Coronary artery (tissue), 2 donors: Measurements from ENCODE around the gene UGT1A8.

Experiments used
- DNase-seq: peaks from one replicate; pipeline ENCODE4 v3.0.0-alpha.2; 2017; ENCODE audit warnings: low spot score
- H3K27ac ChIP-seq, 2 donors: fragments of 200-600 bp; sonication (generic); one replicate each; pipeline ENCODE4 v1.5.1; 2016 to 2019
- H3K4me3 ChIP-seq: fragments of 200-600 bp; sonication (generic); 2 replicates; pipeline ENCODE4 v1.5.1; 2016; ENCODE audit warnings: mild to moderate bottlenecking, moderate library complexity
- CTCF ChIP-seq: fragments of 200-600 bp; sonication (generic); IDR thresholded peaks from one replicate; pipeline ENCODE4 v1.5.1; 2019; ENCODE audit warnings: antibody characterized with exemption

The UGT1A8 gene

DNA sequence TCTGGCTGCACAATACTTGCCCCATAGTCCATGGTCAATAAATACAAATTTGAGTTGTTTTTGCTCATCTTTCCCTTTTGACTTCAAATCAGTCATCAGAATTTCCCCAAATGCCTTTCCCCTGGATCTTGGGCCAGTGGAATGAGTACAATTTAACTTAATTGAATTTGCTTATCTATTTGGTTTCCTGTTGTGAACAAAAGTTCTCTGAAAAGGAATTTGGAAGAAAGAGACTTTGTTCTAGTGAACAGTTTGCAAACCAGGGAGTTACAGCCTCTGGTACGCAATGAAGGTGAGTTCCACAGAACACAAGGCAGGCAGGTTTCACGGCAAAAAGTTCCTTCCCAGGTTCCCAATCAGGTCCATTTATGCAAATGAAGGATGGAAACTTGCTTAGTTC is 141.4 kb downstream of the UGT1A8 start:
- no peak for TF ChIP-seq CTCF
- no peak for DNase-seq
- no peak overlapping the region for H3K27ac ChIP-seq
- H3K4me3 ChIP-seq = no peak overlapping the region

- no peak for DNase-seq
- no peak for TF ChIP-seq CTCF
- Histone ChIP-seq H3K27ac (no peak within 1 kb of the TSS), H3K4me3 (no peak within 1 kb of the TSS)
These were observed 142.6 kb downstream of the UGT1A8 start, which contains the start of gene UGT1A1 for GRCh38 chr2:233760043-233760442. UGT1A1 (plus strand) TSS chr2:233760270; CDS start chr2:233760288, 18 bp downstream.

GRCh38 chr2:233761040-233761769 is 143.8 kb downstream of the UGT1A8 start:
- no peak for DNase-seq
- H3K27ac ChIP-seq = no peak overlapping the region
- TF ChIP-seq CTCF = no peak
- no peak overlapping the region for H3K4me3 ChIP-seq

DNA sequence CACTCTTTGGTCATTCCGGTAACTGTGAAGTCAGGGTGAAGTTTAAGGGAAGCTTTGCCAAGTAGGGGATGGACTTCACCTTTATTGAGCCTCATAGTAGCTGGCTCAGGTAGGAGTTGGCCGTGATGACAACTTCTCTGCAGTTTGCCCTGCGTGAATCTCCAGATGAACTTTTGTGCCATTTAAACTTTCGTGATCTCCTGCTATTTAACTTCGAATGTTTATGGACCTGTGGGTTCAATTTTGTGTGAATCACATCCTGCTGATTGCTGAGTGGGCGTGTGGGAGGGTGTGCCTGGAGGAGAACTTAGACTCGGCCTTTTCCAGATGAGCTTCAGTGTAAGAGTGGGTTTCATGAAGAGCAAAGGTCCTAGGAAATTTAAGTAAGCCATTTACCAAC is 146.8 kb downstream of the UGT1A8 start:
- no peak overlapping the region for H3K27ac ChIP-seq
- H3K4me3 ChIP-seq = no peak overlapping the region
- no peak for TF ChIP-seq CTCF
- DNase-seq = no peak

DNA sequence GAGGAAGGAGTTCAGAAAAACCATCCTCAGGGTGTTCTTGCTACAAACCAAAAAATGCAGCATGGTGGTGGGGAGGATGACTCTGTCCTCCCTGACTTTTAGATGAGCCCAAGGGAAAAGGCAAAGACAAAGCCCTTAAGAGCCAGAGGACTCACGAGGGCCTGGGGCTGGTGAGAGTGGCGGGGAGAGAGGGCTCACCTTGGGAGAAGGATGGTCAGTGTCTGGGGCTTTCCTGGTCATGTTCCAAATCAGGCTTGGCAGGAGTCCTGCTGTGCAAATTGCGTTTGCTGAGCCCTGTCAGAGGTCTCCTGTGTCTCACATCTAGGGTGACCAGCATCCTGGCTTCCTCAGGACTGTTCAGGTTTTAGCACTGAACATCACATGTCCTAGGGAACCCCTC is 147.3 kb downstream of the UGT1A8 start:
- no peak overlapping the region for H3K4me3 ChIP-seq
- no peak for TF ChIP-seq CTCF
- DNase-seq = no peak
- H3K27ac ChIP-seq = no peak overlapping the region

- TF ChIP-seq CTCF = no peak
- H3K4me3 ChIP-seq = no peak overlapping the region
- no peak overlapping the region for H3K27ac ChIP-seq
- DNase-seq = no peak
These were observed 149.0 kb downstream of the UGT1A8 start for GRCh38 chr2:233766416-233766815.

GRCh38 chr2:233768076-233768475 is 150.6 kb downstream of the UGT1A8 start:
- Histone ChIP-seq H3K27ac (no peak overlapping the region), H3K4me3 (no peak overlapping the region)
- DNase-seq = no peak
- TF ChIP-seq CTCF = no peak
